K562 (cell line): Measurements from ENCODE around the gene SMIM10L1. TPM values are rescaled to one million over a fixed set of nuclear protein-coding genes. Genes with fewer than 3 reads are reported as not detected.

Experiments
- HDGF ChIP-seq: fragments of 450-650 bp; IDR thresholded peaks from 2 replicates; pipeline ENCODE4 v1.6.1; 2016
- PHF21A ChIP-seq: fragments of 450-650 bp; IDR thresholded peaks from 2 replicates; pipeline ENCODE4 v1.6.1; 2017; ENCODE audit warnings: low read depth, borderline replicate concordance
- POU5F1 ChIP-seq: fragments of 150-350 bp; IDR thresholded peaks from 2 replicates; pipeline ENCODE4 v1.6.1; 2014; ENCODE audit warnings: borderline replicate concordance, low read length, low read depth, mild to moderate bottlenecking; ENCODE audit not compliant: partially characterized antibody
- ZNF143 ChIP-seq: sonication (generic); formaldehyde crosslinking; IDR thresholded peaks from 2 replicates; pipeline ENCODE4 v1.9.0; 2022; ENCODE audit warnings: mild to moderate bottlenecking, missing genetic modification reagents
- ZNF76 ChIP-seq: fragments of 250-450 bp; sonication (Bioruptor Pico); IDR thresholded peaks from 2 replicates; pipeline ENCODE4 v1.4.0; 2020; ENCODE audit warnings: mild to moderate bottlenecking, moderate library complexity, borderline replicate concordance
- polyA plus RNA-seq, 8 experiments: library from polyadenylated mRNA; depleted of rRNA in 4 of 8; stranded (reverse) in 5 of 8; unstranded in 3 of 8; fragments of >200 nt; fragmentation: Nextera tagmentation in 2 of 8; fragmentation: Illumina TruSeq in 1 of 8; extraction: Ambion mirVana in 2 of 8; extraction: Trizol in 1 of 8; gene quantifications; 2 replicates each; pipeline versions ENCODE4 v1.2.1 to v1.2.3, GENCODE V29; 2011 to 2014; ENCODE audit warnings: inconsistent platforms in 1 of 8, missing spikeins in 1 of 8
- total RNA-seq, 7 experiments: library from RNA; depleted of rRNA in 6 of 7; stranded (reverse); fragments of >200 nt in 6 of 7; fragmentation: Illumina TruSeq in 2 of 7; extraction: Trizol in 2 of 7; gene quantifications; 2 replicates each; pipeline versions ENCODE4 v1.2.1 to v1.2.3, GENCODE V29; 2011 to 2021; ENCODE audit warnings: low replicate concordance in 1 of 7
- TF ChIP-seq, protein P1 (sequence below), 2 experiments: IDR thresholded peaks in 1 of 2; conservative IDR thresholded peaks in 1 of 2; 2 replicates each; pipeline ENCODE4 v1.6.1; 2016; ENCODE audit warnings: low read depth in 2 of 2, mild to moderate bottlenecking in 1 of 2, missing compliant biosample characterization in 1 of 2, missing genetic modification characterization in 1 of 2, moderate library complexity in 1 of 2
- TF ChIP-seq, protein P2 (sequence below), 2 experiments: fragments of 450-650 bp in 1 of 2; IDR thresholded peaks; 2 replicates each; pipeline ENCODE4 v1.6.1; 2011 to 2017; ENCODE audit warnings: low read depth in 2 of 2, antibody characterized with exemption in 1 of 2, borderline replicate concordance in 1 of 2, low read length in 1 of 2, mild to moderate bottlenecking in 1 of 2, mixed read lengths in 1 of 2; ENCODE audit not compliant: control insufficient read depth in 1 of 2
- TF ChIP-seq, protein P3 (sequence below): fragments of 450-650 bp; conservative IDR thresholded peaks from 2 replicates; pipeline ENCODE4 v1.6.1; 2016; ENCODE audit warnings: missing genetic modification characterization, low read depth, mild to moderate bottlenecking, control low read depth, missing compliant biosample characterization
- TF ChIP-seq, protein P4 (sequence below), 2 experiments: fragments of 250-450 bp in 1 of 2; fragments of 450-650 bp in 1 of 2; sonication (Bioruptor Pico) in 1 of 2; IDR thresholded peaks; 2 replicates each; pipeline versions ENCODE4 v1.6.1 to v1.8.0; 2016 to 2021; ENCODE audit warnings: mild to moderate bottlenecking in 2 of 2, moderate library complexity in 2 of 2, missing compliant biosample characterization in 1 of 2, missing genetic modification characterization in 1 of 2

Gene SMIM10L1
- total and polyA plus RNA-seq, 9 of the 15 experiments (the other 6 are each of a cell fraction or from before 2014, with no cell fraction given), result 3.0 to 12.1 (median 9.0) TPM

DNA sequence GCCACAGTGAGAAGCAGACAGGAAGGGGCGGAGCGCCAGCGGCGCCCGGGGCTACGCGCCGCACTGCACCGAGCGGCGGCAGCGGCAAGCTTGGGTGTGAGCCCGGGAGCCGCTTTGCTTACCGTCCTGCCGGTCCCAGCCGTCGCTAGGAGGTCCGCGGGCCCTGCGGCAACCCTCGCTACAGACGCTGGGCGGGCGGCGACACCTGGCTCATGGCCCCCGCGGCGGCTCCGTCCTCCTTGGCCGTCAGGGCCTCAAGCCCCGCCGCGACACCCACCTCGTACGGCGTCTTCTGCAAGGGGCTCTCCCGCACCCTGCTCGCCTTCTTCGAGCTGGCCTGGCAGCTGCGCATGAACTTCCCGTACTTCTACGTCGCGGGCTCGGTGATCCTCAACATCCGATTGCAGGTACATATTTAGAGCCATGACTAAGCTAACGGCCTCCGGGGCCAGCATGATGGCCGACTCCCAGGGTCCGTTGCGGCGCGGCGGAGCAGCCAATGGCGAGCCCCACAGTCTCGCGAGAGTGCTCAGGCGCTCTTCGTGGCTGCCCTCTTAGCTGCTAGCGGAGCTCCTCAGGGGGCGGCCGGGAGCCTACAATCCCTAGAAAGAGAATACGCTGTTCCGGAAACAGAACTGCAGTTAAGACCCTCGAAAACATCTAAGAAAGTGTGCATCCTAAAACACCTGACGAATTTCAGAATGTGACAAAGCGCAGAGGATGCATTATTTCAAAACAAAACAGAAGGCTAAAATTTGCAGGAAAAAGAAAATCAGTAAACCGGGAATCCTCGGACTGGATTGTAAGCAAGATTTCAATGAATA is at the start of gene SMIM10L1 (continued):
- TF ChIP-seq, protein P1, sequence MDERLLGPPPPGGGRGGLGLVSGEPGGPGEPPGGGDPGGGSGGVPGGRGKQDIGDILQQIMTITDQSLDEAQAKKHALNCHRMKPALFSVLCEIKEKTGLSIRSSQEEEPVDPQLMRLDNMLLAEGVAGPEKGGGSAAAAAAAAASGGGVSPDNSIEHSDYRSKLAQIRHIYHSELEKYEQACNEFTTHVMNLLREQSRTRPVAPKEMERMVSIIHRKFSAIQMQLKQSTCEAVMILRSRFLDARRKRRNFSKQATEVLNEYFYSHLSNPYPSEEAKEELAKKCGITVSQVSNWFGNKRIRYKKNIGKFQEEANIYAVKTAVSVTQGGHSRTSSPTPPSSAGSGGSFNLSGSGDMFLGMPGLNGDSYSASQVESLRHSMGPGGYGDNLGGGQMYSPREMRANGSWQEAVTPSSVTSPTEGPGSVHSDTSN (CRISPR knock-in tag; IDR thresholded peaks at IDR 0.05; ENCODE audit: low read depth), result no peak
- TF ChIP-seq, protein P1 (tag; conservative IDR thresholded peaks at IDR 0.05; ENCODE audit: low read depth), result no peak
- TF ChIP-seq PHF21A (no peak), ZNF76 (CRISPR knock-in tag) (no peak), POU5F1 (no peak), ZNF143 (CRISPR knock-in tag) (peak; percentile 74), HDGF (no peak)
- TF ChIP-seq, protein P2, sequence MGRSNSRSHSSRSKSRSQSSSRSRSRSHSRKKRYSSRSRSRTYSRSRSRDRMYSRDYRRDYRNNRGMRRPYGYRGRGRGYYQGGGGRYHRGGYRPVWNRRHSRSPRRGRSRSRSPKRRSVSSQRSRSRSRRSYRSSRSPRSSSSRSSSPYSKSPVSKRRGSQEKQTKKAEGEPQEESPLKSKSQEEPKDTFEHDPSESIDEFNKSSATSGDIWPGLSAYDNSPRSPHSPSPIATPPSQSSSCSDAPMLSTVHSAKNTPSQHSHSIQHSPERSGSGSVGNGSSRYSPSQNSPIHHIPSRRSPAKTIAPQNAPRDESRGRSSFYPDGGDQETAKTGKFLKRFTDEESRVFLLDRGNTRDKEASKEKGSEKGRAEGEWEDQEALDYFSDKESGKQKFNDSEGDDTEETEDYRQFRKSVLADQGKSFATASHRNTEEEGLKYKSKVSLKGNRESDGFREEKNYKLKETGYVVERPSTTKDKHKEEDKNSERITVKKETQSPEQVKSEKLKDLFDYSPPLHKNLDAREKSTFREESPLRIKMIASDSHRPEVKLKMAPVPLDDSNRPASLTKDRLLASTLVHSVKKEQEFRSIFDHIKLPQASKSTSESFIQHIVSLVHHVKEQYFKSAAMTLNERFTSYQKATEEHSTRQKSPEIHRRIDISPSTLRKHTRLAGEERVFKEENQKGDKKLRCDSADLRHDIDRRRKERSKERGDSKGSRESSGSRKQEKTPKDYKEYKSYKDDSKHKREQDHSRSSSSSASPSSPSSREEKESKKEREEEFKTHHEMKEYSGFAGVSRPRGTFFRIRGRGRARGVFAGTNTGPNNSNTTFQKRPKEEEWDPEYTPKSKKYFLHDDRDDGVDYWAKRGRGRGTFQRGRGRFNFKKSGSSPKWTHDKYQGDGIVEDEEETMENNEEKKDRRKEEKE (IDR thresholded peaks at IDR 0.05; ENCODE audit: borderline replicate concordance in 1 of 2, control insufficient read depth in 1 of 2, low read depth in 2 of 2, low read length in 1 of 2), result no peak
- TF ChIP-seq, protein P3, sequence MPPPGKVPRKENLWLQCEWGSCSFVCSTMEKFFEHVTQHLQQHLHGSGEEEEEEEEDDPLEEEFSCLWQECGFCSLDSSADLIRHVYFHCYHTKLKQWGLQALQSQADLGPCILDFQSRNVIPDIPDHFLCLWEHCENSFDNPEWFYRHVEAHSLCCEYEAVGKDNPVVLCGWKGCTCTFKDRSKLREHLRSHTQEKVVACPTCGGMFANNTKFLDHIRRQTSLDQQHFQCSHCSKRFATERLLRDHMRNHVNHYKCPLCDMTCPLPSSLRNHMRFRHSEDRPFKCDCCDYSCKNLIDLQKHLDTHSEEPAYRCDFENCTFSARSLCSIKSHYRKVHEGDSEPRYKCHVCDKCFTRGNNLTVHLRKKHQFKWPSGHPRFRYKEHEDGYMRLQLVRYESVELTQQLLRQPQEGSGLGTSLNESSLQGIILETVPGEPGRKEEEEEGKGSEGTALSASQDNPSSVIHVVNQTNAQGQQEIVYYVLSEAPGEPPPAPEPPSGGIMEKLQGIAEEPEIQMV (tag), result no peak
- TF ChIP-seq, protein P4, sequence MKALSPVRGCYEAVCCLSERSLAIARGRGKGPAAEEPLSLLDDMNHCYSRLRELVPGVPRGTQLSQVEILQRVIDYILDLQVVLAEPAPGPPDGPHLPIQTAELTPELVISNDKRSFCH (CRISPR knock-in tag; IDR thresholded peaks at IDR 0.05), result no peak
- TF ChIP-seq, protein P4 (tag; IDR thresholded peaks at IDR 0.05), result peak; percentile 28; the same call in 1 of the 2 replicates
